IPS-18a (cell line): ENCODE results near the gene ZDHHC19.
"Not testable (repeated sequence)": the region's sequence is repeated elsewhere in the genome, so short reads cannot be mapped to it uniquely, and the experiment has no call there.

Source experiments
- H3K27ac ChIP-seq: one replicate; pipeline ENCODE4 v1.5.1; 2013; ENCODE audit warnings: low read length
- H3K27me3 ChIP-seq: one replicate; pipeline ENCODE4 v1.6.1; 2013; ENCODE audit warnings: mild to moderate bottlenecking, low read length; ENCODE audit not compliant: control insufficient read depth, insufficient read depth
- H3K36me3 ChIP-seq: one replicate; pipeline ENCODE4 v1.6.1; 2013; ENCODE audit warnings: low read depth, low read length; ENCODE audit not compliant: control insufficient read depth
- H3K4me1 ChIP-seq: one replicate; pipeline ENCODE4 v1.6.1; 2013; ENCODE audit warnings: low read depth, low read length; ENCODE audit not compliant: control insufficient read depth
- H3K4me3 ChIP-seq: one replicate; pipeline ENCODE4 v1.5.1; 2013; ENCODE audit warnings: low read length
- H3K9ac ChIP-seq: one replicate; pipeline ENCODE4 v1.6.1; 2013; ENCODE audit warnings: mild to moderate bottlenecking, low read length, moderate library complexity
- H3K9me3 ChIP-seq: one replicate; pipeline ENCODE4 v1.6.1; 2013; ENCODE audit warnings: low read depth, low read length; ENCODE audit not compliant: control insufficient read depth

Gene ZDHHC19

GRCh38 chr3:196210673-196211556, at the start of gene ZDHHC19:
ZDHHC19 (minus strand) TSS chr3:196211400; CDS start chr3:196211315, 85 bp downstream.
- no peak within 1 kb of the TSS for H3K9ac ChIP-seq
- H3K36me3 ChIP-seq = no peaks in the 10 kb centered on the region
- no peaks in the 10 kb centered on the region for H3K9me3 ChIP-seq
- H3K4me1 ChIP-seq = peaks cover 3% of the 10 kb centered on the region
- peaks cover 13% of the 10 kb centered on the region for H3K27me3 ChIP-seq
- no peak within 1 kb of the TSS for H3K27ac ChIP-seq
- H3K4me3 ChIP-seq = no peak within 1 kb of the TSS

- Histone ChIP-seq H3K4me1 (peaks cover 8% of the 10 kb centered on the region), H3K27ac (no peak overlapping the region), H3K9ac (no peak overlapping the region), H3K4me3 (no peak overlapping the region), H3K36me3 (no peaks in the 10 kb centered on the region), H3K9me3 (no peaks in the 10 kb centered on the region), H3K27me3 (no peaks in the 10 kb centered on the region)
Observed at GRCh38 chr3:196260784-196261183, 49.6 kb upstream of the ZDHHC19 start.

GRCh38 chr3:196255776-196256175, 44.6 kb upstream of the ZDHHC19 start:
- H3K27me3 ChIP-seq = no peaks in the 10 kb centered on the region
- H3K27ac ChIP-seq = no peak overlapping the region
- no peak overlapping the region for H3K9ac ChIP-seq
- H3K4me3 ChIP-seq = no peak overlapping the region
- no peaks in the 10 kb centered on the region for H3K36me3 ChIP-seq
- H3K9me3 ChIP-seq = no peaks in the 10 kb centered on the region
- H3K4me1 ChIP-seq = no peaks in the 10 kb centered on the region

- no peaks in the 10 kb centered on the region for H3K27me3 ChIP-seq
- H3K27ac ChIP-seq = no peak overlapping the region
- no peak overlapping the region for H3K9ac ChIP-seq
- no peaks in the 10 kb centered on the region for H3K36me3 ChIP-seq
- H3K4me1 ChIP-seq = no peaks in the 10 kb centered on the region
- no peak overlapping the region for H3K4me3 ChIP-seq
- H3K9me3 ChIP-seq = no peaks in the 10 kb centered on the region
Observed at GRCh38 chr3:196254376-196255283, 43.4 kb upstream of the ZDHHC19 start.

- Histone ChIP-seq H3K4me3 (no peak overlapping the region), H3K9ac (no peak overlapping the region), H3K9me3 (no peaks in the 10 kb centered on the region), H3K4me1 (no peaks in the 10 kb centered on the region), H3K27ac (no peak overlapping the region), H3K36me3 (peaks cover 5% of the 10 kb centered on the region), H3K27me3 (no peaks in the 10 kb centered on the region)
Observed at GRCh38 chr3:196251918-196252317, 40.7 kb upstream of the ZDHHC19 start.

GRCh38 chr3:196246612-196247308, 35.6 kb upstream of the ZDHHC19 start:
- no peak overlapping the region for H3K4me3 ChIP-seq
- H3K27me3 ChIP-seq = no peaks in the 10 kb centered on the region
- H3K9ac ChIP-seq = no peak overlapping the region
- H3K36me3 ChIP-seq = peaks cover 8% of the 10 kb centered on the region
- H3K9me3 ChIP-seq = no peaks in the 10 kb centered on the region
- no peaks in the 10 kb centered on the region for H3K4me1 ChIP-seq
- no peak overlapping the region for H3K27ac ChIP-seq

GRCh38 chr3:196244166-196244565, 33.0 kb upstream of the ZDHHC19 start:
- peaks cover 13% of the 10 kb centered on the region for H3K36me3 ChIP-seq
- H3K4me3 ChIP-seq, H3K9ac ChIP-seq, H3K27me3 ChIP-seq, H3K27ac ChIP-seq, H3K4me1 ChIP-seq, H3K9me3 ChIP-seq: not testable (repeated sequence)

GRCh38 chr3:196241704-196242103, 30.5 kb upstream of the ZDHHC19 start:
- H3K9ac ChIP-seq = no peak overlapping the region
- H3K27ac ChIP-seq = no peak overlapping the region
- no peaks in the 10 kb centered on the region for H3K4me1 ChIP-seq
- H3K9me3 ChIP-seq = no peaks in the 10 kb centered on the region
- H3K36me3 ChIP-seq = peaks cover 13% of the 10 kb centered on the region
- H3K27me3 ChIP-seq = no peaks in the 10 kb centered on the region
- no peak overlapping the region for H3K4me3 ChIP-seq

GRCh38 chr3:196240424-196240823, 29.2 kb upstream of the ZDHHC19 start:
- Histone ChIP-seq H3K36me3 (peaks cover 13% of the 10 kb centered on the region), H3K27me3 (no peaks in the 10 kb centered on the region), H3K9ac (no peak overlapping the region), H3K27ac (no peak overlapping the region), H3K4me1 (no peaks in the 10 kb centered on the region), H3K4me3 (no peak overlapping the region), H3K9me3 (no peaks in the 10 kb centered on the region)

GRCh38 chr3:196238612-196239560, 27.7 kb upstream of the ZDHHC19 start:
- Histone ChIP-seq H3K27ac (no peak overlapping the region), H3K9me3 (no peaks in the 10 kb centered on the region), H3K36me3 (peaks cover 13% of the 10 kb centered on the region), H3K27me3 (no peaks in the 10 kb centered on the region), H3K4me1 (no peaks in the 10 kb centered on the region), H3K9ac (no peak overlapping the region), H3K4me3 (no peak overlapping the region)
